HepG2 (cell line): ENCODE results near the gene RNF13.

Experiments used
- IRF2 ChIP-seq: IDR thresholded peaks from 2 replicates; pipeline ENCODE4 v1.6.1; 2018; ENCODE audit warnings: missing genetic modification reagents, missing compliant biosample characterization
- NR2F2 ChIP-seq: IDR thresholded peaks from 2 replicates; pipeline ENCODE4 v1.6.1; 2012; ENCODE audit warnings: low read depth, inconsistent platforms, borderline replicate concordance
- TF ChIP-seq, protein P1 (sequence below): sonication (generic); formaldehyde crosslinking; IDR thresholded peaks from 2 replicates; pipeline ENCODE4 v1.5.0; 2020; ENCODE audit warnings: mild to moderate bottlenecking, missing genetic modification reagents, moderate library complexity

GRCh38 chr3:149790698-149791097 is 22.3 kb upstream of the RNF13 start:
- TF ChIP-seq NR2F2 (no peak), IRF2 (CRISPR knock-in tag) (no peak)
- TF ChIP-seq, protein P1, sequence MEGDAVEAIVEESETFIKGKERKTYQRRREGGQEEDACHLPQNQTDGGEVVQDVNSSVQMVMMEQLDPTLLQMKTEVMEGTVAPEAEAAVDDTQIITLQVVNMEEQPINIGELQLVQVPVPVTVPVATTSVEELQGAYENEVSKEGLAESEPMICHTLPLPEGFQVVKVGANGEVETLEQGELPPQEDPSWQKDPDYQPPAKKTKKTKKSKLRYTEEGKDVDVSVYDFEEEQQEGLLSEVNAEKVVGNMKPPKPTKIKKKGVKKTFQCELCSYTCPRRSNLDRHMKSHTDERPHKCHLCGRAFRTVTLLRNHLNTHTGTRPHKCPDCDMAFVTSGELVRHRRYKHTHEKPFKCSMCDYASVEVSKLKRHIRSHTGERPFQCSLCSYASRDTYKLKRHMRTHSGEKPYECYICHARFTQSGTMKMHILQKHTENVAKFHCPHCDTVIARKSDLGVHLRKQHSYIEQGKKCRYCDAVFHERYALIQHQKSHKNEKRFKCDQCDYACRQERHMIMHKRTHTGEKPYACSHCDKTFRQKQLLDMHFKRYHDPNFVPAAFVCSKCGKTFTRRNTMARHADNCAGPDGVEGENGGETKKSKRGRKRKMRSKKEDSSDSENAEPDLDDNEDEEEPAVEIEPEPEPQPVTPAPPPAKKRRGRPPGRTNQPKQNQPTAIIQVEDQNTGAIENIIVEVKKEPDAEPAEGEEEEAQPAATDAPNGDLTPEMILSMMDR (CRISPR knock-in tag) = no peak
